ENCODE data around the gene IL1R1.

Gene IL1R1

GRCh38 chr2:102126169-102126568 lies 16.4 kb upstream of the IL1R1 start:
- peaks cover 58% of the 10 kb centered on the region for H3K4me1 ChIP-seq (ENCODE audit: control insufficient read depth, insufficient read depth, low read length)
- no peaks in the 10 kb centered on the region for H3K27me3 ChIP-seq (ENCODE audit: control insufficient read depth, insufficient read depth, low read length)
- H3K9ac ChIP-seq (ENCODE audit: low read depth, low read length), result no peak overlapping the region
- peaks cover 6% of the 10 kb centered on the region for H3K36me3 ChIP-seq (ENCODE audit: insufficient read depth, low read length)
- no peak overlapping the region for H3K4me2 ChIP-seq (ENCODE audit: low read length)
- H3K9me3 ChIP-seq (replicated peaks; ENCODE audit: low read length), result no peaks in the 10 kb centered on the region
- H3K4me3 ChIP-seq (ENCODE audit: low read length), result no peak overlapping the region

- no peak overlapping the region for H3K4me2 ChIP-seq (ENCODE audit: low read length)
- H3K36me3 ChIP-seq (ENCODE audit: insufficient read depth, low read length), result peaks cover 6% of the 10 kb centered on the region
Measured at GRCh38 chr2:102126660-102127059, 15.9 kb upstream of the IL1R1 start.

GRCh38 chr2:102129082-102129481 lies 13.5 kb upstream of the IL1R1 start:
- Histone ChIP-seq H3K4me1 (ENCODE audit: control insufficient read depth, insufficient read depth, low read length) (peaks cover 38% of the 10 kb centered on the region), H3K27me3 (ENCODE audit: control insufficient read depth, insufficient read depth, low read length) (no peaks in the 10 kb centered on the region), H3K4me3 (ENCODE audit: low read length) (no peak overlapping the region), H3K36me3 (ENCODE audit: insufficient read depth, low read length) (peaks cover 6% of the 10 kb centered on the region), H3K9me3 (replicated peaks; ENCODE audit: low read length) (no peaks in the 10 kb centered on the region), H3K9ac (ENCODE audit: low read depth, low read length) (no peak overlapping the region), H3K4me2 (ENCODE audit: low read length) (no peak overlapping the region)

More at GRCh38 chr2:102126660-102127059, 15.9 kb upstream of the IL1R1 start:
- Histone ChIP-seq H3K9me3 (replicated peaks; ENCODE audit: low read length) (no peaks in the 10 kb centered on the region), H3K9ac (ENCODE audit: low read depth, low read length) (peak overlapping the region; percentile 68), H3K4me1 (ENCODE audit: control insufficient read depth, insufficient read depth, low read length) (peaks cover 53% of the 10 kb centered on the region), H3K4me3 (ENCODE audit: low read length) (no peak overlapping the region), H3K27me3 (ENCODE audit: control insufficient read depth, insufficient read depth, low read length) (no peaks in the 10 kb centered on the region)

GRCh38 chr2:102129951-102130646 lies 12.4 kb upstream of the IL1R1 start:
- H3K4me1 ChIP-seq (ENCODE audit: control insufficient read depth, insufficient read depth, low read length), result peaks cover 42% of the 10 kb centered on the region
- H3K9ac ChIP-seq (ENCODE audit: low read depth, low read length), result peak overlapping the region; percentile 56
- H3K9me3 ChIP-seq (replicated peaks; ENCODE audit: low read length), result no peaks in the 10 kb centered on the region
- H3K36me3 ChIP-seq (ENCODE audit: insufficient read depth, low read length), result peaks cover 4% of the 10 kb centered on the region
- no peak overlapping the region for H3K4me2 ChIP-seq (ENCODE audit: low read length)
- H3K27me3 ChIP-seq (ENCODE audit: control insufficient read depth, insufficient read depth, low read length), result no peaks in the 10 kb centered on the region
- no peak overlapping the region for H3K4me3 ChIP-seq (ENCODE audit: low read length)

- Histone ChIP-seq H3K9ac (ENCODE audit: low read depth, low read length) (peak overlapping the region; percentile 56), H3K9me3 (replicated peaks; ENCODE audit: low read length) (no peaks in the 10 kb centered on the region)
Measured at GRCh38 chr2:102130647-102130991, 11.9 kb upstream of the IL1R1 start.

GRCh38 chr2:102131564-102131963 lies 11.0 kb upstream of the IL1R1 start:
- Histone ChIP-seq H3K27me3 (ENCODE audit: control insufficient read depth, insufficient read depth, low read length) (no peaks in the 10 kb centered on the region), H3K9ac (ENCODE audit: low read depth, low read length) (no peak overlapping the region), H3K4me2 (ENCODE audit: low read length) (no peak overlapping the region), H3K36me3 (ENCODE audit: insufficient read depth, low read length) (no peaks in the 10 kb centered on the region), H3K4me3 (ENCODE audit: low read length) (no peak overlapping the region), H3K9me3 (replicated peaks; ENCODE audit: low read length) (no peaks in the 10 kb centered on the region), H3K4me1 (ENCODE audit: control insufficient read depth, insufficient read depth, low read length) (peaks cover 37% of the 10 kb centered on the region)

More at GRCh38 chr2:102130647-102130991, 11.9 kb upstream of the IL1R1 start:
- no peak overlapping the region for H3K4me2 ChIP-seq (ENCODE audit: low read length)
- H3K36me3 ChIP-seq (ENCODE audit: insufficient read depth, low read length), result no peaks in the 10 kb centered on the region
- H3K4me3 ChIP-seq (ENCODE audit: low read length), result no peak overlapping the region
- peaks cover 42% of the 10 kb centered on the region for H3K4me1 ChIP-seq (ENCODE audit: control insufficient read depth, insufficient read depth, low read length)
- H3K27me3 ChIP-seq (ENCODE audit: control insufficient read depth, insufficient read depth, low read length), result no peaks in the 10 kb centered on the region

- no peaks in the 10 kb centered on the region for H3K36me3 ChIP-seq (ENCODE audit: insufficient read depth, low read length)
- H3K4me2 ChIP-seq (ENCODE audit: low read length), result no peak overlapping the region
- peaks cover 25% of the 10 kb centered on the region for H3K4me1 ChIP-seq (ENCODE audit: control insufficient read depth, insufficient read depth, low read length)
- H3K9ac ChIP-seq (ENCODE audit: low read depth, low read length), result no peak overlapping the region
- H3K9me3 ChIP-seq (replicated peaks; ENCODE audit: low read length), result no peaks in the 10 kb centered on the region
- H3K27me3 ChIP-seq (ENCODE audit: control insufficient read depth, insufficient read depth, low read length), result no peaks in the 10 kb centered on the region
- H3K4me3 ChIP-seq (ENCODE audit: low read length), result no peak overlapping the region
Measured at GRCh38 chr2:102137138-102137537, 5.4 kb upstream of the IL1R1 start.

GRCh38 chr2:102138331-102138730 lies 4.2 kb upstream of the IL1R1 start:
- H3K4me1 ChIP-seq (ENCODE audit: control insufficient read depth, insufficient read depth, low read length), result peaks cover 33% of the 10 kb centered on the region
- H3K27me3 ChIP-seq (ENCODE audit: control insufficient read depth, insufficient read depth, low read length), result no peaks in the 10 kb centered on the region
- peaks cover under 1% of the 10 kb centered on the region for H3K9me3 ChIP-seq (replicated peaks; ENCODE audit: low read length)
- peaks cover 3% of the 10 kb centered on the region for H3K36me3 ChIP-seq (ENCODE audit: insufficient read depth, low read length)
- H3K4me2 ChIP-seq (ENCODE audit: low read length), result no peak overlapping the region
- no peak overlapping the region for H3K4me3 ChIP-seq (ENCODE audit: low read length)
- H3K9ac ChIP-seq (ENCODE audit: low read depth, low read length), result no peak overlapping the region

GRCh38 chr2:102139851-102140250 lies 2.7 kb upstream of the IL1R1 start:
- peaks cover 36% of the 10 kb centered on the region for H3K4me1 ChIP-seq (ENCODE audit: control insufficient read depth, insufficient read depth, low read length)
- H3K9ac ChIP-seq (ENCODE audit: low read depth, low read length), result no peak overlapping the region
- no peaks in the 10 kb centered on the region for H3K27me3 ChIP-seq (ENCODE audit: control insufficient read depth, insufficient read depth, low read length)
- no peak overlapping the region for H3K4me3 ChIP-seq (ENCODE audit: low read length)
- no peak overlapping the region for H3K4me2 ChIP-seq (ENCODE audit: low read length)
- H3K36me3 ChIP-seq (ENCODE audit: insufficient read depth, low read length), result peaks cover 18% of the 10 kb centered on the region
- peaks cover 15% of the 10 kb centered on the region for H3K9me3 ChIP-seq (replicated peaks; ENCODE audit: low read length)

- Histone ChIP-seq H3K9ac (ENCODE audit: low read depth, low read length) (no peak overlapping the region), H3K27me3 (ENCODE audit: control insufficient read depth, insufficient read depth, low read length) (no peaks in the 10 kb centered on the region), H3K36me3 (ENCODE audit: insufficient read depth, low read length) (peaks cover 24% of the 10 kb centered on the region), H3K4me2 (ENCODE audit: low read length) (no peak overlapping the region), H3K4me1 (ENCODE audit: control insufficient read depth, insufficient read depth, low read length) (peaks cover 36% of the 10 kb centered on the region), H3K9me3 (replicated peaks; ENCODE audit: low read length) (peaks cover 20% of the 10 kb centered on the region), H3K4me3 (ENCODE audit: low read length) (no peak overlapping the region)
Measured at GRCh38 chr2:102140377-102140776, 2.2 kb upstream of the IL1R1 start.

- peaks cover 36% of the 10 kb centered on the region for H3K4me1 ChIP-seq (ENCODE audit: control insufficient read depth, insufficient read depth, low read length)
- peak overlapping the region; percentile 95 for H3K4me2 ChIP-seq (ENCODE audit: low read length)
- H3K4me3 ChIP-seq (ENCODE audit: low read length), result peak overlapping the region; percentile 85
- peaks cover 33% of the 10 kb centered on the region for H3K36me3 ChIP-seq (ENCODE audit: insufficient read depth, low read length)
- peak overlapping the region; percentile 97 for H3K9ac ChIP-seq (ENCODE audit: low read depth, low read length)
- H3K9me3 ChIP-seq (replicated peaks; ENCODE audit: low read length), result peaks cover 29% of the 10 kb centered on the region
- no peaks in the 10 kb centered on the region for H3K27me3 ChIP-seq (ENCODE audit: control insufficient read depth, insufficient read depth, low read length)
Measured at GRCh38 chr2:102141011-102141943, 1.3 kb upstream of the IL1R1 start.

Data from skeletal muscle satellite cell (primary cell).